ENCODE measurements around the gene IDH3B.

The IDH3B gene

DNA sequence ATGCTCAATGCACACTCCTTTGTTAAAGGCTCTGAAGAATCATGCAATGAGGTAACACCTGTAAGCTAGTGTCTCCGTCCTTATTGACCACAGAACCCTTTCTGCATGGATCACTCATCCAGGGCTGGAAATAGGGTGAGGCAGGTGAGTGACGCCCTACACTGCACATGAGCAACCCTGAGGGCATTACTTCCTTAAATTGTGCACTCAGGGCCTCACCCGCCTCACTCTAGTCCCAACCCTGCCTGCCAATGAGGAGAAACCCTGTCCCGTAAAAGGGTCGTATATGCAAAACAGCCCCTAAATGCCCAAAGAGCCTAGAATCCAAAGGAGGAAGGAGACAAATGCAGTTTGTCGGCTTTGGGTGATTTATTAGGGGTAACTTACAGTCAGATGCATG, 45.2 kb downstream of the IDH3B start:
- TF ChIP-seq CTCF (conservative IDR thresholded peaks at IDR 0.05; ENCODE audit: low read depth): no peak
- CTCF ChIA-PET: no interaction called here
- no peak for DNase-seq (ENCODE audit: low spot score)
- POLR2A ChIA-PET (ENCODE audit: low non-redundant PET): no interaction called here
- no peak overlapping the region for H3K27ac ChIP-seq

DNA sequence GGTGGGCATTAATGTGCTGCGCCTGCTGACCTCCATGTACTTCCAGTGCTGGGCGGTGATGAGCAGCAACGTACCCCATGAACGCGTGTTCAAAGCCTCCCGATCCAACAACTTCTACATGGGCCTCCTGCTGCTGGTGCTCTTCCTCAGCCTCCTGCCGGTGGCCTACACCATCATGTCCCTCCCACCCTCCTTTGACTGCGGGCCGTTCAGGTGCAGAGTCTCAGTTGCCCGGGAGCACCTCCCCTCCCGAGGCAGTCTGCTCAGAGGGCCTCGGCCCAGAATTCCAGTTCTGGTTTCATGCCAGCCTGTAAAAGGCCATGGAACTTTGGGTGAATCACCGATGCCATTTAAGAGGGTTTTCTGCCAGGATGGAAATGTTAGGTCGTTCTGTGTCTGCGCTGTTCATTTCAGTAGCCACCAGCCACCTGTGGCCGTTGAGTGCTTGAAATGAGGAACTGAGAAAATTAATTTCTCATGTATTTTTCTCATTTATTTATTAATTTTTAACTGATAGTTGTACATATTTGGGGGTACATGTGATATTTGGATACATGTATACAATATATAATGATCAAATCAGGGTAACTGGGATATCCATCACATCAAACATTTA, 46.8 kb downstream of the IDH3B start:
- ChIA-PET CTCF (no interaction called here), POLR2A (ENCODE audit: low non-redundant PET) (no interaction called here)
- no peak for TF ChIP-seq CTCF (conservative IDR thresholded peaks at IDR 0.05; ENCODE audit: low read depth)
- no peak overlapping the region for H3K27ac ChIP-seq
- no peak for DNase-seq (ENCODE audit: low spot score)

GRCh38 chr20:2616634-2617033, 47.4 kb downstream of the IDH3B start:
- no peak overlapping the region for H3K27ac ChIP-seq
- DNase-seq (ENCODE audit: low spot score): no peak
- CTCF ChIA-PET: no interaction called here
- POLR2A ChIA-PET (ENCODE audit: low non-redundant PET): no interaction called here
- no peak for TF ChIP-seq CTCF (conservative IDR thresholded peaks at IDR 0.05; ENCODE audit: low read depth)

DNA sequence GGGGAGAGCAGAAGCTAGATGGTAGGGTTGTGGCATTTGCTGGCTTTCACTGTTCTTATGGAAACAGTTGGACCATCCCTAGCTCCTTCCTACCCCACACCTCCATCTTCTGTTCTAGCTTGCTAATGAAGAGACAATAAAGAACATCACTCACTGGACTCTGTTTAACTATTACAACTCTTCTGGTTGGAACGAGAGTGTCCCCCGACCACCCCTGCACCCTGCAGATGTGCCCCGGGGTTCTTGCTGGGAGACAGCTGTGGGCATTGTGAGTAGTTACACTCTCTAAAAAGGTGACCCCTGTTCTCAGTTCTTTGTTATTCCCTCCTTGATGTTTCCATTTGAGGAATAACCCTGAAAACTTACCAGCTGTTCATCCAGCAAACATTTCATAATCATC, 51.9 kb downstream of the IDH3B start:
- CTCF ChIA-PET: interaction anchor here (0.6 kb wide), 1 partner anchor 306 kb away, joined by 7 read pairs; no protein-coding TSS in a partner anchor
- DNase-seq (ENCODE audit: low spot score): no peak
- no peak for TF ChIP-seq CTCF (conservative IDR thresholded peaks at IDR 0.05; ENCODE audit: low read depth)
- POLR2A ChIA-PET (ENCODE audit: low non-redundant PET): no interaction called here
- no peak overlapping the region for H3K27ac ChIP-seq

- no peak for DNase-seq (ENCODE audit: low spot score)
- H3K27ac ChIP-seq: no peak overlapping the region
- TF ChIP-seq CTCF (conservative IDR thresholded peaks at IDR 0.05; ENCODE audit: low read depth): no peak
- ChIA-PET CTCF (no interaction called here), POLR2A (ENCODE audit: low non-redundant PET) (no interaction called here)
Measured at GRCh38 chr20:2610941-2611720, 52.9 kb downstream of the IDH3B start.

GRCh38 chr20:2610326-2610725, 53.7 kb downstream of the IDH3B start:
- CTCF ChIA-PET: no interaction called here
- POLR2A ChIA-PET (ENCODE audit: low non-redundant PET): no interaction called here
- no peak for DNase-seq (ENCODE audit: low spot score)
- no peak overlapping the region for H3K27ac ChIP-seq
- no peak for TF ChIP-seq CTCF (conservative IDR thresholded peaks at IDR 0.05; ENCODE audit: low read depth)
